ENCODE results near the gene SLC2A13. TPM values are rescaled to one million over a fixed set of nuclear protein-coding genes. Genes with fewer than 3 reads are reported as not detected.

Gene SLC2A13
- total RNA-seq, 1 experiment from 2014 or later: 7.0 TPM

GRCh38 chr12:40065636-40066035 lies 40.2 kb downstream of the SLC2A13 start:
- H3K4me3 Mint-ChIP-seq: no peak overlapping the region
- H3K14ac ChIP-seq (ENCODE audit: insufficient read depth, low read length): no peak overlapping the region

More at GRCh38 chr12:40065636-40066035, 40.2 kb downstream of the SLC2A13 start:
- H2BK120ac ChIP-seq (ENCODE audit: low read depth, low read length, poor library complexity, severe bottlenecking): no peak overlapping the region
- peaks cover 2% of the 10 kb centered on the region; the same call in 1 of the 2 replicates for H3K4me1 ChIP-seq (ENCODE audit: insufficient read depth, low read length)
- H4K20me1 ChIP-seq (ENCODE audit: control insufficient read depth, insufficient read depth, insufficient read length): no peaks in the 10 kb centered on the region
- no peak overlapping the region for H2BK20ac ChIP-seq (ENCODE audit: low read depth, low read length, poor library complexity, severe bottlenecking)
- no peak overlapping the region for H3T11ph ChIP-seq (ENCODE audit: low read length)
- no peak overlapping the region for H4K8ac ChIP-seq (replicated peaks; ENCODE audit: insufficient read length, low read depth, low read length)
- H3K56ac ChIP-seq (ENCODE audit: insufficient read length, low read depth, low read length): no peak overlapping the region
- no peak for DNase-seq
- no peak overlapping the region for H2BK12ac ChIP-seq (ENCODE audit: insufficient read length, low read depth, low read length)
- H3K18ac ChIP-seq (ENCODE audit: insufficient read length, low read depth, low read length): no peak overlapping the region
- H2BK15ac ChIP-seq (ENCODE audit: low read depth, low read length): no peak overlapping the region
- no peaks in the 10 kb centered on the region for H3K9me3 Mint-ChIP-seq
- no peak overlapping the region for H4K5ac ChIP-seq (ENCODE audit: insufficient read length, low read depth, low read length)
- no peaks in the 10 kb centered on the region for H3K79me2 ChIP-seq (ENCODE audit: insufficient read depth, low read length)
- H2AK5ac ChIP-seq (ENCODE audit: insufficient read length, low read length): no peak overlapping the region
- no peaks in the 10 kb centered on the region for H3K79me1 ChIP-seq (ENCODE audit: insufficient read depth, low read depth, low read length, poor library complexity, severe bottlenecking)
- no peak overlapping the region for H2AFZ ChIP-seq (ENCODE audit: low read length)
- H2BK5ac ChIP-seq (ENCODE audit: insufficient read length, low read length): no peak overlapping the region
- no peak overlapping the region for H3K27ac Mint-ChIP-seq
- no peak overlapping the region for H3K9ac ChIP-seq (ENCODE audit: extremely low read depth, insufficient read length, low read length)
- WGBS (ENCODE audit: extremely low coverage, insufficient read length, low lambda C conversion rate): no CpG with 5 or more reads among the region's 1 CpG
- no peaks in the 10 kb centered on the region for H3K23me2 ChIP-seq (ENCODE audit: insufficient read length, low read depth, low read length, poor library complexity, severe bottlenecking)
- H3K27me3 Mint-ChIP-seq (ENCODE audit: low read depth): no peaks in the 10 kb centered on the region
- H3K4me2 ChIP-seq (ENCODE audit: insufficient read depth, insufficient read length, low read length): no peak overlapping the region
- H4K91ac ChIP-seq (ENCODE audit: insufficient read length, low read depth, low read length): no peak overlapping the region
- H3K27me3 ChIP-seq (ENCODE audit: insufficient read depth, low read length): no peaks in the 10 kb centered on the region
- H3K27ac ChIP-seq (ENCODE audit: insufficient read length, low read depth, low read length): no peak overlapping the region
- no peaks in the 10 kb centered on the region for H3K9me3 ChIP-seq (ENCODE audit: control insufficient read depth, low read depth, low read length)
- no peak overlapping the region for H3K4ac ChIP-seq (ENCODE audit: low read depth, low read length)
- no peaks in the 10 kb centered on the region for H3K36me3 Mint-ChIP-seq (ENCODE audit: insufficient read depth in 1 of 3, low read depth in 3 of 3)
- no peak overlapping the region for H3K23ac ChIP-seq (ENCODE audit: insufficient read length, low read depth, low read length)
- H3K4me1 Mint-ChIP-seq: peaks cover 2 to 3% of the 10 kb centered on the region in 2 experiments; a peak in 1 of 4 replicates
- TF ChIP-seq CTCF (conservative IDR thresholded peaks at IDR 0.05): no peak
